Dermis blood vessel endothelial cell (primary cell): ENCODE measurements around the gene EXT2. TPM values are rescaled to one million over a fixed set of nuclear protein-coding genes. Genes with fewer than 3 reads are reported as not detected.

Experiments used
- DNase-seq: peaks from one replicate; pipeline ENCODE4 v3.0.0; 2010
- total RNA-seq: library from RNA; depleted of rRNA; stranded (reverse); fragments of >200 nt; gene quantifications from 2 replicates; pipeline ENCODE4 v1.2.3, GENCODE V29; 2014

Gene EXT2
- total RNA-seq, 1 donor from 2014 or later = 149 TPM

- DNase-seq = no peak
These were observed 7.1 kb upstream of the EXT2 start for GRCh38 chr11:44088377-44088776.

GRCh38 chr11:44088871-44089270, 6.6 kb upstream of the EXT2 start:
- no peak for DNase-seq

- peak; percentile 57 for DNase-seq
These were observed 4.9 kb upstream of the EXT2 start for GRCh38 chr11:44090539-44090938.

- DNase-seq = peak; percentile 87
These were observed 1.1 kb upstream of the EXT2 start for GRCh38 chr11:44094260-44094868.

- peak; percentile 48 for DNase-seq
These were observed 1.1 kb downstream of the EXT2 start for GRCh38 chr11:44096360-44097185.

GRCh38 chr11:44097821-44098220, 2.3 kb downstream of the EXT2 start:
- peak; percentile 14 for DNase-seq

GRCh38 chr11:44101098-44101497, 5.6 kb downstream of the EXT2 start:
- no peak for DNase-seq

GRCh38 chr11:44104481-44105294, 9.2 kb downstream of the EXT2 start:
- DNase-seq = no peak

GRCh38 chr11:44108260-44108659, 12.8 kb downstream of the EXT2 start:
- DNase-seq = no peak

GRCh38 chr11:44110231-44110679, 14.8 kb downstream of the EXT2 start:
- DNase-seq = peak; percentile 79

GRCh38 chr11:44112091-44112821, 16.8 kb downstream of the EXT2 start:
- DNase-seq = peak; percentile 48

GRCh38 chr11:44113018-44113417, 17.5 kb downstream of the EXT2 start:
- no peak for DNase-seq

GRCh38 chr11:44113572-44113971, 18.1 kb downstream of the EXT2 start:
- DNase-seq = no peak

GRCh38 chr11:44116234-44116830, 20.9 kb downstream of the EXT2 start:
- DNase-seq = no peak

GRCh38 chr11:44120169-44120568, 24.7 kb downstream of the EXT2 start:
- DNase-seq = peak; percentile 40

- DNase-seq = peak; percentile 42
These were observed 30.1 kb downstream of the EXT2 start for GRCh38 chr11:44125598-44125997.

- no peak for DNase-seq
These were observed 30.8 kb downstream of the EXT2 start for GRCh38 chr11:44126304-44126703.

- DNase-seq = no peak
These were observed 31.7 kb downstream of the EXT2 start for GRCh38 chr11:44127130-44127529.

GRCh38 chr11:44128729-44129128, 33.3 kb downstream of the EXT2 start:
- DNase-seq = no peak

- DNase-seq = no peak
These were observed 35.3 kb downstream of the EXT2 start for GRCh38 chr11:44130751-44131150.

- peak; percentile 70 for DNase-seq
These were observed 38.0 kb downstream of the EXT2 start for GRCh38 chr11:44133335-44133946.

- DNase-seq = no peak
These were observed 39.1 kb downstream of the EXT2 start for GRCh38 chr11:44134625-44135024.
